SK-N-SH (cell line): Measurements from ENCODE around the gene APOD. TPM values are rescaled to one million over a fixed set of nuclear protein-coding genes. Genes with fewer than 3 reads are reported as not detected.
A peak's percentile ranks its signal among the peaks of the same experiment; 100 is the strongest.

ENCODE experiments used
- CTCF ChIA-PET: fragments of 300-600, 350-600 bp; formaldehyde crosslinking; extraction: SDS; loops from one replicate; lab custom pipeline; 2021; lab: Yijun Ruan, JAX
- POLR2A ChIA-PET: fragments of 350-600 bp; sonication (Branson Sonifier 250); formaldehyde crosslinking; extraction: SDS; loops from one replicate; lab custom pipeline; 2020; ENCODE audit warnings: antibody characterized with exemption, inconsistent platforms; lab: Yijun Ruan, JAX
- DNase-seq: peaks from one replicate; pipeline ENCODE4 v3.0.0; 2012
- H2AFZ ChIP-seq: fragments of 200-600 bp; sonication (generic); 2 replicates; pipeline ENCODE4 v1.8.1; 2016; ENCODE audit warnings: antibody characterized with exemption, mild to moderate bottlenecking, low read depth
- H3F3A ChIP-seq: fragments of 200-600 bp; sonication (generic); replicated peaks from 2 replicates; pipeline ENCODE3; 2016; ENCODE audit warnings: antibody characterized with exemption, mild to moderate bottlenecking; ENCODE audit not compliant: insufficient read depth
- H3K27ac ChIP-seq, 2 experiments: fragments of 200-500 bp in 1 of 2; fragments of 200-600 bp in 1 of 2; sonication (Bioruptor generic) in 1 of 2; sonication (generic), shearing (Covaris generic) in 1 of 2; 2 replicates each; pipeline versions ENCODE4 v1.5.1 to v1.6.1; 2014 to 2016; ENCODE audit warnings: low read depth in 2 of 2, inconsistent platforms in 1 of 2, low read length in 1 of 2, mild to moderate bottlenecking in 1 of 2, mixed read lengths in 1 of 2
- H3K27me3 ChIP-seq: fragments of 200-600 bp; sonication (generic), shearing (Covaris generic); 2 replicates; pipeline ENCODE4 v1.6.1; 2016; ENCODE audit warnings: mixed run types; ENCODE audit not compliant: insufficient read depth
- H3K36me3 ChIP-seq, 2 experiments: fragments of 200-500 bp in 1 of 2; fragments of 200-600 bp in 1 of 2; sonication (Bioruptor generic) in 1 of 2; sonication (generic) in 1 of 2; replicated peaks in 1 of 2; 2 replicates each; pipeline versions ENCODE3 to v1.5.1; 2014 to 2016; ENCODE audit warnings: low read length in 1 of 2, mild to moderate bottlenecking in 1 of 2; ENCODE audit not compliant: insufficient read depth in 2 of 2, control insufficient read depth in 1 of 2
- H3K4me1 ChIP-seq, 2 experiments: fragments of 200-500 bp in 1 of 2; fragments of 200-600 bp in 1 of 2; sonication (Bioruptor generic) in 1 of 2; sonication (generic), shearing (Covaris generic) in 1 of 2; 2 replicates each; pipeline versions ENCODE4 v1.5.1 to v1.6.1; 2014 to 2016; ENCODE audit warnings: low read depth in 1 of 2, low read length in 1 of 2, mixed run types in 1 of 2; ENCODE audit not compliant: insufficient read depth in 2 of 2, control insufficient read depth in 1 of 2
- H3K4me2 ChIP-seq: fragments of 200-600 bp; sonication (generic), shearing (Covaris generic); 2 replicates; pipeline ENCODE4 v1.6.1; 2017; ENCODE audit warnings: mixed run types
- H3K4me3 ChIP-seq, 2 experiments: fragments of 200-500 bp in 1 of 2; fragments of 200-600 bp in 1 of 2; sonication (Bioruptor generic) in 1 of 2; sonication (generic), shearing (Covaris generic) in 1 of 2; 2 replicates each; pipeline versions ENCODE4 v1.5.1 to v1.8.1; 2014 to 2016; ENCODE audit warnings: low read depth in 2 of 2, inconsistent platforms in 1 of 2, low read length in 1 of 2, mild to moderate bottlenecking in 1 of 2, mixed read lengths in 1 of 2, moderate library complexity in 1 of 2
- H3K79me2 ChIP-seq: fragments of 200-600 bp; sonication (generic); 2 replicates; pipeline ENCODE4 v1.8.1; 2017; ENCODE audit warnings: mild to moderate bottlenecking; ENCODE audit not compliant: insufficient read depth
- H3K9ac ChIP-seq: fragments of 200-600 bp; sonication (generic); 2 replicates; pipeline ENCODE4 v1.6.1; 2017; ENCODE audit warnings: mixed run types
- H3K9me2 ChIP-seq: fragments of 200-600 bp; sonication (generic); 2 replicates; pipeline ENCODE4 v1.6.1; 2017; ENCODE audit warnings: mixed run types
- H3K9me3 ChIP-seq: fragments of 200-600 bp; sonication (generic); 2 replicates; pipeline ENCODE4 v1.6.1; 2017; ENCODE audit warnings: mixed run types, mild to moderate bottlenecking, moderate library complexity
- H4K20me1 ChIP-seq: fragments of 200-600 bp; sonication (generic); 2 replicates; pipeline ENCODE4 v1.6.1; 2017; ENCODE audit warnings: mild to moderate bottlenecking, mixed run types; ENCODE audit not compliant: insufficient read depth
- CHD2 ChIP-seq: fragments of 150-350 bp; IDR thresholded peaks from 2 replicates; pipeline ENCODE4 v1.6.1; 2018; ENCODE audit warnings: low read length; ENCODE audit not compliant: partially characterized antibody
- EP300 ChIP-seq, 2 experiments: IDR thresholded peaks; 2 replicates each; pipeline versions ENCODE4 v1.4.0 to v1.6.1; 2012; ENCODE audit warnings: borderline replicate concordance in 1 of 2, low read depth in 1 of 2, low read length in 1 of 2
- FOXJ3 ChIP-seq: sonication (generic); formaldehyde crosslinking; IDR thresholded peaks from 2 replicates; pipeline ENCODE4 v1.5.1; 2020; ENCODE audit warnings: mild to moderate bottlenecking, missing genetic modification reagents
- FOXM1 ChIP-seq: IDR thresholded peaks from 2 replicates; pipeline ENCODE4 v1.4.0; 2012; ENCODE audit warnings: low read depth, mild to moderate bottlenecking
- GABPA ChIP-seq: IDR thresholded peaks from 2 replicates; pipeline ENCODE4 v1.4.0; 2012; ENCODE audit warnings: low read depth, mild to moderate bottlenecking
- GATA2 ChIP-seq: sonication (generic); formaldehyde crosslinking; IDR thresholded peaks from 2 replicates; pipeline ENCODE4 v1.5.0; 2020; ENCODE audit warnings: mild to moderate bottlenecking, missing genetic modification reagents
- JUND ChIP-seq: IDR thresholded peaks from 2 replicates; pipeline ENCODE4 v1.4.0; 2012
- MEF2A ChIP-seq: IDR thresholded peaks from 2 replicates; pipeline ENCODE4 v1.4.0; 2012; ENCODE audit warnings: low read depth, borderline replicate concordance
- MXI1 ChIP-seq: IDR thresholded peaks from 2 replicates; pipeline ENCODE4 v1.6.1; 2012; ENCODE audit warnings: mild to moderate bottlenecking, low read depth, low read length, improper control_type of control experiment
- POLR2AphosphoS5 ChIP-seq: IDR thresholded peaks from 2 replicates; pipeline ENCODE4 v1.6.1; 2012; ENCODE audit warnings: low read depth, low read length
- RCOR1 ChIP-seq: fragments of 150-350 bp; IDR thresholded peaks from 2 replicates; pipeline ENCODE4 v1.6.1; 2017; ENCODE audit warnings: antibody characterized with exemption, low read length
- RFX5 ChIP-seq: IDR thresholded peaks from 2 replicates; pipeline ENCODE4 v1.6.1; 2012; ENCODE audit warnings: mild to moderate bottlenecking, improper control_type of control experiment, low read length
- RXRA ChIP-seq: IDR thresholded peaks from 2 replicates; pipeline ENCODE4 v1.4.0; 2012; ENCODE audit warnings: low read depth, mild to moderate bottlenecking, borderline replicate concordance
- SIN3A ChIP-seq: IDR thresholded peaks from 2 replicates; pipeline ENCODE4 v1.6.1; 2012; ENCODE audit warnings: low read depth, mild to moderate bottlenecking, low read length, moderate library complexity, borderline replicate concordance
- TCF12 ChIP-seq: IDR thresholded peaks from 2 replicates; pipeline ENCODE4 v1.4.0; 2012
- TEAD4 ChIP-seq: IDR thresholded peaks from 2 replicates; pipeline ENCODE4 v1.4.0; 2012; ENCODE audit warnings: mild to moderate bottlenecking, borderline replicate concordance; ENCODE audit not compliant: insufficient read depth
- WGBS: methylation state at CpG from one replicate; pipeline ENCODE4 v1.1.6; 2017; ENCODE audit warnings: low lambda C conversion rate; 5-methylcytosine and 5-hydroxymethylcytosine counted together
- polyA plus RNA-seq, 3 experiments: library from polyadenylated mRNA; depleted of rRNA; stranded (reverse); fragments of >200 nt; gene quantifications; 2 replicates each; pipeline ENCODE4 v1.2.3, GENCODE V29; 2012
- TF ChIP-seq, protein P1 (sequence below): fragments of 200-600 bp; sonication (generic); IDR thresholded peaks from 2 replicates; pipeline ENCODE4 v1.6.1; 2017; ENCODE audit warnings: antibody characterized with exemption, mild to moderate bottlenecking, moderate library complexity
- TF ChIP-seq, protein P2 (sequence below): IDR thresholded peaks from 2 replicates; pipeline ENCODE4 v1.4.0; 2012; ENCODE audit warnings: low read depth, borderline replicate concordance
- TF ChIP-seq, protein P3 (sequence below): IDR thresholded peaks from 2 replicates; pipeline ENCODE4 v1.6.1; 2012; ENCODE audit warnings: mild to moderate bottlenecking, low read depth, low read length, moderate library complexity
- TF ChIP-seq, protein P4 (sequence below): IDR thresholded peaks from 2 replicates; pipeline ENCODE4 v1.4.0; 2012; ENCODE audit warnings: low read depth

APOD gene
- polyA plus RNA-seq, 1 of the 3 experiments (the other 2 are of a cell fraction), result 0.05 TPM

DNA sequence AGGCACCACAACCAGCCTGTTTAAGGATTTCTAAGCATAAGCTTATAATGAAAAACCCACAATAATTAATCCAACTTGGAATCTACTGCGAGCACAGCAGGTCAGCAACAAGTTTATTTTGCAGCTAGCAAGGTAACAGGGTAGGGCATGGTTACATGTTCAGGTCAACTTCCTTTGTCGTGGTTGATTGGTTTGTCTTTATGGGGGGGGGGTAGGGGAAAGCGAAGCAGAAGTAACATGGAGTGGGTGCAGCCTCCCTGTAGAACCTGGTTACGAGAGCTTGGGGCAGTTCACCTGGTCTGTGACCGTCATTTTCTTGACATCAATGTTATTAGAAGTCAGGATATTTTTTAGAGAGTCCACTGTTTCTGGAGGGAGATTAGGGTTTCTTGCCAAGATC is 15.1 kb downstream of the APOD start:
- Histone ChIP-seq H3K9me2 (no peaks in the 10 kb centered on the region), H3K4me1 (peaks cover 0 to 5% of the 10 kb centered on the region in 2 experiments; a peak in 1 of 4 replicates), H3K27me3 (peaks cover 4% of the 10 kb centered on the region; the same call in 1 of the 2 replicates), H3K79me2 (no peaks in the 10 kb centered on the region), H3K27ac (no peak overlapping the region), H3K36me3 (no peaks in the 10 kb centered on the region), H4K20me1 (no peaks in the 10 kb centered on the region), H3K9me3 (no peaks in the 10 kb centered on the region), H3F3A (no peaks in the 10 kb centered on the region), H3K4me2 (no peak overlapping the region), H3K9ac (no peak overlapping the region), H3K4me3 (no peak overlapping the region), H2AFZ (no peak overlapping the region)
- ChIA-PET POLR2A (no interaction called here), CTCF (interaction anchor here (1.2 to 2.0 kb wide), 3 partner anchors 16 to 282 kb away, joined by 4 to 5 read pairs (median 4); no protein-coding TSS in a partner anchor)
- DNase-seq, result no peak
- no peak for TF ChIP-seq CHD2
- no peak for TF ChIP-seq MXI1
- TF ChIP-seq GATA2 (CRISPR knock-in tag), result no peak
- TF ChIP-seq, protein P1, sequence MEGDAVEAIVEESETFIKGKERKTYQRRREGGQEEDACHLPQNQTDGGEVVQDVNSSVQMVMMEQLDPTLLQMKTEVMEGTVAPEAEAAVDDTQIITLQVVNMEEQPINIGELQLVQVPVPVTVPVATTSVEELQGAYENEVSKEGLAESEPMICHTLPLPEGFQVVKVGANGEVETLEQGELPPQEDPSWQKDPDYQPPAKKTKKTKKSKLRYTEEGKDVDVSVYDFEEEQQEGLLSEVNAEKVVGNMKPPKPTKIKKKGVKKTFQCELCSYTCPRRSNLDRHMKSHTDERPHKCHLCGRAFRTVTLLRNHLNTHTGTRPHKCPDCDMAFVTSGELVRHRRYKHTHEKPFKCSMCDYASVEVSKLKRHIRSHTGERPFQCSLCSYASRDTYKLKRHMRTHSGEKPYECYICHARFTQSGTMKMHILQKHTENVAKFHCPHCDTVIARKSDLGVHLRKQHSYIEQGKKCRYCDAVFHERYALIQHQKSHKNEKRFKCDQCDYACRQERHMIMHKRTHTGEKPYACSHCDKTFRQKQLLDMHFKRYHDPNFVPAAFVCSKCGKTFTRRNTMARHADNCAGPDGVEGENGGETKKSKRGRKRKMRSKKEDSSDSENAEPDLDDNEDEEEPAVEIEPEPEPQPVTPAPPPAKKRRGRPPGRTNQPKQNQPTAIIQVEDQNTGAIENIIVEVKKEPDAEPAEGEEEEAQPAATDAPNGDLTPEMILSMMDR, result no peak
- no peak for TF ChIP-seq FOXJ3
- no peak for TF ChIP-seq MEF2A
- TF ChIP-seq RFX5, result no peak
- no peak for TF ChIP-seq GABPA
- TF ChIP-seq RXRA, result no peak
- TF ChIP-seq RCOR1, result no peak
- no peak for TF ChIP-seq EP300 (IDR thresholded peaks at IDR 0.05; ENCODE audit: borderline replicate concordance in 1 of 2, low read depth in 1 of 2, low read length in 1 of 2)
- TF ChIP-seq, protein P2, sequence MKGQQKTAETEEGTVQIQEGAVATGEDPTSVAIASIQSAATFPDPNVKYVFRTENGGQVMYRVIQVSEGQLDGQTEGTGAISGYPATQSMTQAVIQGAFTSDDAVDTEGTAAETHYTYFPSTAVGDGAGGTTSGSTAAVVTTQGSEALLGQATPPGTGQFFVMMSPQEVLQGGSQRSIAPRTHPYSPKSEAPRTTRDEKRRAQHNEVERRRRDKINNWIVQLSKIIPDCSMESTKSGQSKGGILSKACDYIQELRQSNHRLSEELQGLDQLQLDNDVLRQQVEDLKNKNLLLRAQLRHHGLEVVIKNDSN, result no peak
- TF ChIP-seq JUND, result no peak
- TF ChIP-seq POLR2AphosphoS5, result no peak
- no peak for TF ChIP-seq TCF12
- TF ChIP-seq FOXM1, result no peak
- TF ChIP-seq SIN3A, result no peak
- 69% methylated on average over 5 of the region's 5 CpGs for WGBS

DNA sequence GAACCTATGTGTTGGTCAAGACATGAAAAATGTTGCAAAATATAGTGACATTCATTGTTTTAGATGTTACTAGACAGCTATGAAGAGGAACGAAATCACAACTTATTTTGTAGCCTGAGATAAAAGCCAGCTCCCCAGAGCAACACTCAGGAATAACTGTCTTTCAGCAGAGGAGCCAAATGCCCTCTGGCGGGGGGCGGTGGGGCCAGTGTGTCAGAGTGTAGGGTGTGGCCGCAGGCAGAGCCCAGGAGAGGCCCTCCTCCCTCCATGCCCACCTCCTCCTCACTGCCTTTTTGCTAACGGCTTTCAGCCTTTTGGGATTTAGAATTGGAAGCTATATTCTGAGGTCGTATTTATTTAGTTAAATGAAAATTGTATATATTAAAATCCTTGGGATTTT is 16.9 kb downstream of the APOD start:
- TF ChIP-seq, protein P3, sequence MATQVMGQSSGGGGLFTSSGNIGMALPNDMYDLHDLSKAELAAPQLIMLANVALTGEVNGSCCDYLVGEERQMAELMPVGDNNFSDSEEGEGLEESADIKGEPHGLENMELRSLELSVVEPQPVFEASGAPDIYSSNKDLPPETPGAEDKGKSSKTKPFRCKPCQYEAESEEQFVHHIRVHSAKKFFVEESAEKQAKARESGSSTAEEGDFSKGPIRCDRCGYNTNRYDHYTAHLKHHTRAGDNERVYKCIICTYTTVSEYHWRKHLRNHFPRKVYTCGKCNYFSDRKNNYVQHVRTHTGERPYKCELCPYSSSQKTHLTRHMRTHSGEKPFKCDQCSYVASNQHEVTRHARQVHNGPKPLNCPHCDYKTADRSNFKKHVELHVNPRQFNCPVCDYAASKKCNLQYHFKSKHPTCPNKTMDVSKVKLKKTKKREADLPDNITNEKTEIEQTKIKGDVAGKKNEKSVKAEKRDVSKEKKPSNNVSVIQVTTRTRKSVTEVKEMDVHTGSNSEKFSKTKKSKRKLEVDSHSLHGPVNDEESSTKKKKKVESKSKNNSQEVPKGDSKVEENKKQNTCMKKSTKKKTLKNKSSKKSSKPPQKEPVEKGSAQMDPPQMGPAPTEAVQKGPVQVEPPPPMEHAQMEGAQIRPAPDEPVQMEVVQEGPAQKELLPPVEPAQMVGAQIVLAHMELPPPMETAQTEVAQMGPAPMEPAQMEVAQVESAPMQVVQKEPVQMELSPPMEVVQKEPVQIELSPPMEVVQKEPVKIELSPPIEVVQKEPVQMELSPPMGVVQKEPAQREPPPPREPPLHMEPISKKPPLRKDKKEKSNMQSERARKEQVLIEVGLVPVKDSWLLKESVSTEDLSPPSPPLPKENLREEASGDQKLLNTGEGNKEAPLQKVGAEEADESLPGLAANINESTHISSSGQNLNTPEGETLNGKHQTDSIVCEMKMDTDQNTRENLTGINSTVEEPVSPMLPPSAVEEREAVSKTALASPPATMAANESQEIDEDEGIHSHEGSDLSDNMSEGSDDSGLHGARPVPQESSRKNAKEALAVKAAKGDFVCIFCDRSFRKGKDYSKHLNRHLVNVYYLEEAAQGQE, result no peak
- TF ChIP-seq MEF2A (no peak), TEAD4 (no peak)
- TF ChIP-seq, protein P4, sequence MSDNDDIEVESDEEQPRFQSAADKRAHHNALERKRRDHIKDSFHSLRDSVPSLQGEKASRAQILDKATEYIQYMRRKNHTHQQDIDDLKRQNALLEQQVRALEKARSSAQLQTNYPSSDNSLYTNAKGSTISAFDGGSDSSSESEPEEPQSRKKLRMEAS, result no peak
- Histone ChIP-seq H3K27ac (no peak overlapping the region), H3K4me1 (peaks cover 0 to 5% of the 10 kb centered on the region in 2 experiments; a peak in 1 of 4 replicates), H3F3A (no peaks in the 10 kb centered on the region), H3K9me2 (no peaks in the 10 kb centered on the region), H2AFZ (no peak overlapping the region), H3K27me3 (peaks cover 4% of the 10 kb centered on the region; the same call in 1 of the 2 replicates), H3K4me2 (no peak overlapping the region), H3K9me3 (no peaks in the 10 kb centered on the region), H3K79me2 (no peaks in the 10 kb centered on the region), H3K4me3 (no peak overlapping the region), H3K36me3 (no peaks in the 10 kb centered on the region), H3K9ac (no peak overlapping the region), H4K20me1 (no peaks in the 10 kb centered on the region)
- POLR2A ChIA-PET, result no interaction called here
- peak; percentile 43 for DNase-seq
- 43% methylated on average over 6 of the region's 6 CpGs for WGBS
- CTCF ChIA-PET, result interaction anchor here (0.9 to 2.0 kb wide), 4 partner anchors 8 to 348 kb away, joined by 3 to 5 read pairs (median 4); no protein-coding TSS in a partner anchor
